Activated CD8-positive, alpha-beta memory T cell treated with anti-CD3 and anti-CD28 coated beads, Interleukin-2, amount 50 U/mL, for 48 hours (primary cell): ENCODE data around the gene VSIG2.

Source experiments
- DNase-seq: peaks from one replicate; pipeline ENCODE4 v3.0.0-alpha.2; 2020

Gene VSIG2

DNA sequence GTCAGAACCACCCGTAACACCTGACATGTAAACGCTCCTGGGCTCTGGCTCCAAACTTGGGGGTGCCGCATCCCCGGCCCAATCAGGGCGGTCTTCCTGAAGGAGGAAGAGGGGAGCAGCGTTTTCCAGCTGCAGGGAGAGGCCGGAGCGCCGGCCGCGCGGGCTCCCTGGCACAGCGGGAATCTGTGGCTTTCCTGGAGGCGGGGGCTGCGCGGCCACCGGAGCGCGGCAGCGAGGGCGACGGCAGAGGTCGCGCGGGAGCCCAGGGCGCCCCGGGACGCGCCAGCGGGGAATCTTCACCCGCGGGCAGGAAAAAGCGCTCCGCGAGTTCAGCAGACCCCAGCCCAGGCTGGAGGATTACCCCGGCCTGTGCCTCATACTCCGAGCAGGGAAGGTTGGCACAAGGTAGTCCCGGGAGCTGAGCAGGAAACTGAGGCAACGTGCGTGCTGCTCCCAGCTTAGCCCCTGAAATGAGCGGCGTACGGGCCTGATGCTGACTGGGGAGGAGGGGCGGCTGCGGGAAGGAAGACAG is 10.6 kb upstream of the VSIG2 start:
- no peak for DNase-seq

DNA sequence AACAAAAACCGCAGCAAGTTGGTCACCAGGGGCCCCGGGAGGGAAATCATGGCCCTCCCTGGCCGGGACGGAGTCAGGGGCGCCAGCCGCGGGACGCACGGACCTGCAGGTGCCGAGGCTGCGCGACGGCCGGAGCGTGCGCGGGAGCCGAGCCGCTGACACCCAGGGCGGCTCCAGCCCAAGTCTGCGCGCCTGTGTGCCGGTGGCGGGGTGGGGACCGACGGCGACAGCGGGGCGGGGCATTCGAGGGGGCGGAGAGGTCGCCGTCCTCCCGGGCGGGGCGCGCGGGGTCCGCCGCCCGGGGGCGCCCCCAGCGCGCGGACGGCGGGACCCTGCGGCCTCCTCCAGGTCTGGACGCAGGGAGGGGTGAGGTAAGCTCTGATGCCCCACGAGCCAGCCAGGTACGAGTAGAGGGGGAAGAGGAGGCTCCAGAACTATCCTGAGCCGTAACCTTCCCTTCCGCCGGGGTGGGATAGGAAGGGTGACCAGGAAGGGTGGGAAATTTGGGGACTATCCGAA is 10.1 kb upstream of the VSIG2 start, which contains the start of gene ESAM:
Gene ESAM, minus strand, starts transcription at position 186 of the 519 bp plus-strand sequence. Its CDS starts 136 bp downstream, at position 50.
- DNase-seq, result peak; percentile 83

DNA sequence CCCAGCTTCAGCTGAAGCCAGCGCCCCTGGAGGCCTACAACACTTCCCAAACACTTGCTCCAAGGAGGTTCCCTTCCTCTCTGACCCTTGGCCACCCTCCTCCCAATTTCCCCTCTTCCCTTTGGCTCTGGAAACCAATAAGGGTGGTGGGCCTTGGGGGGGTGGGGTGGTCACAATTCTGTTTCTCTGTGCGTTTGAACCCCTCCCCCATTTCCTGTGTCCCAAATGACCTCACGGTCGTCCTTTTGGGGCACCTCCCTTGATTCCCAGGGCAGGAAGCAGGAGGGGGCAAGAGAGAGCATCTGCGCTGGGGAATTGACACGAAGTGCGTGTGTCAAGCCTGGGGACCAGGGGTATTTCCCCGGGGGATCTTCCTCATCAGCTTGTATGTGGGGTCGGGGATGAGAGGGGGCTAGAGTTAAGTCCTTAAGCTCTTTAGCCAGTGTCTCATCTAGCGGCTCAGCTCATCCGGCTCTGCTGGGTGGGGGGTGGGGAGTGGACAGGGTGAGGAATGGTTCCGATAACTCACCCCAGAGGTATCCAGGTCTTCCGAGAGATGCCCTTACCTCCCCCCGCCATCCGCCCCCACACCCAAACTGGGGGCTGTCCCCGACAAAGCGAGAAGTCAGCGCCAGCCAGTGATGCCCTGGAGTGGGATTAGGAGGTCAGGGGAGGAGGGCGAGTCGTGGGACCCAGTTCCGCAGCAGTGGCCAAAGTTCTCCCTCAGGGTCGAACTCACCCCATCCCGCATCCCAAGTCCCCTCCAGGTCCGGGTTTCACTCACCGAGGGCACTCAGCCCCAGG is 9.4 kb upstream of the VSIG2 start:
- no peak for DNase-seq

DNA sequence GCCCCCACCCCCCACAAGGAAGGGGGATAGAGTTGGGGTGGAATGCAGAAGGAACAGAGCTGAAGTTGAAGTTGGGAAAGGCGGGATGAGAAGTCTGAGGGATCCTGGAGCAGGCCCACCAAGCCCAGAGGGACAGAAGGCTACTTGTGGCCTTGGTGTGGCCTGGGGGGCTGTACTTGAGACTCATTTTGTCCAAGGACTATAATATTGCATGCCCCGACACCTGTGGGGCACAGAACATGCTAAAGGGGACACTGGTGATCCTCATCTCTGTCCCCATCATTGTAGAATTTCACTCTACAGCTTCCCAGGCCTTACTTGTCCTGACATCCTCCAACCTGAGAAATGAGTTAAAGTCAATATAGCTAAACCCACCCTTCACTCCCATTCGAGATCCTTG is 8.8 kb upstream of the VSIG2 start:
- no peak for DNase-seq

DNA sequence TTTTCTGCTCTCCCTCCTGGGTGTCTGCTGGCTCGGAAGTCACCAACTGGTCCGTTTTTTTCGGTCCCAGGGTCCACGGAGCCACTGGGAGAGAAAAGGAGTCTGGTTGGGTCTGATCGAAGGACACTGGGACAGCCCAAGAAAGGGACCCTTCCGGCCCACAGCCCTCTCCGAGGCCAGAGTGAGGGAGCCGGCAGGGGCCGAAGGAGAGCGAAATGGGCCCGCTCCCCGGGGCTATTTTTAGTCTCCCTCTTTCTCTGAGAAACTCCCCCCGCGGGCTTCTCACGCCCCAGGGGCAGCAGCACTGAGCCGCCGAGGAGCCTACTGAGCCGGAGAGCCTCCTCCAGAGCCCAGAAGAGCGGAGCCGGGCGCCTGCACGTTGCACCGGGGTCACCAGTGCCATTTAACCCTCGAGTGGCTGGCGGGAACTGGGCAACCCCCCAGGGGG is 8.2 kb upstream of the VSIG2 start:
- DNase-seq, result no peak

DNA sequence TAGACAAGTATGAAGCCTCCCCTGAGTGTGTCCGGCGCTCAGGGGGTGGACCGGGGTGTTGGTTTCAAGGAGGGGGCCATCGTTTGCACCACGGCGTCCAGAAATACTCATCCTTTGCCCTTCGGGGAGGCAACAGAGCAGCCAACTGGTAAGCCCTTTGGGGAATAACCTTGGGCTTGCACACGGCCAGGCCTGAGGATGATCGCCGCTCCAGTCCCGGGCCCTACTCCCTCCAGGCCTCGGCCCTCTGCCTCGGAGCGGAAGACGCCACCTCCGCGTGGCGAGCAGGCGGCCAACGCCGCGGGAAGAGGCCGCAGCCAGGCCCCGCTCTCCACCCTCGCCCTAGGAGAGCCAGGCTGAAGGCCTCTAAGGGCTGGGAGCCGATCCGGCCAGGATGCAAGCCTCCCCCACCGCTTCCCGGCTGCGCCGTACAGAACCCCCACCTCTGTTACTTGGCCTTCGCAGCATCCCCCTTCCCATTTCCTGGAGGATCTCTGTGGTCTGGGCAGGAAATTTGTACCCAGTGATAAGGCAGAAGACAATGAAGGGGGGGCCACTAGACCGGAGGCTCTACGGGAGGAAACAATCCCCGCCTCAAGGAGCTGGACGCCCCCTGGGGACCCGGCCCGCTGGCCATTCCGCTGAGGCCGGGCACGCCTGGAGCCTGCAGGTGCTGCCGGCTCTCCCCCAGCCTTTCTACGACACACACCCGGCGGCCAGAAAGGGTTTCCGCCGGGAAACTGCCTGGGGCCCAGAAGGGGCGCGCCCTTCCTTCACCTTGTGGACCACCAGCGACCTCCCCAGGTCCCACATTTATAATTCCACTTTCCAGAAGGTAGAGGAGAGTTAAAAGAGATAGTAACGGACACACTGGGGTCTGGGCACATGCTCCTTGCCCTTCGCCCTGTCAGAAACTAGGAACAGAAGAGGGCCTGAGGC is 7.5 kb upstream of the VSIG2 start:
- DNase-seq, result no peak

DNA sequence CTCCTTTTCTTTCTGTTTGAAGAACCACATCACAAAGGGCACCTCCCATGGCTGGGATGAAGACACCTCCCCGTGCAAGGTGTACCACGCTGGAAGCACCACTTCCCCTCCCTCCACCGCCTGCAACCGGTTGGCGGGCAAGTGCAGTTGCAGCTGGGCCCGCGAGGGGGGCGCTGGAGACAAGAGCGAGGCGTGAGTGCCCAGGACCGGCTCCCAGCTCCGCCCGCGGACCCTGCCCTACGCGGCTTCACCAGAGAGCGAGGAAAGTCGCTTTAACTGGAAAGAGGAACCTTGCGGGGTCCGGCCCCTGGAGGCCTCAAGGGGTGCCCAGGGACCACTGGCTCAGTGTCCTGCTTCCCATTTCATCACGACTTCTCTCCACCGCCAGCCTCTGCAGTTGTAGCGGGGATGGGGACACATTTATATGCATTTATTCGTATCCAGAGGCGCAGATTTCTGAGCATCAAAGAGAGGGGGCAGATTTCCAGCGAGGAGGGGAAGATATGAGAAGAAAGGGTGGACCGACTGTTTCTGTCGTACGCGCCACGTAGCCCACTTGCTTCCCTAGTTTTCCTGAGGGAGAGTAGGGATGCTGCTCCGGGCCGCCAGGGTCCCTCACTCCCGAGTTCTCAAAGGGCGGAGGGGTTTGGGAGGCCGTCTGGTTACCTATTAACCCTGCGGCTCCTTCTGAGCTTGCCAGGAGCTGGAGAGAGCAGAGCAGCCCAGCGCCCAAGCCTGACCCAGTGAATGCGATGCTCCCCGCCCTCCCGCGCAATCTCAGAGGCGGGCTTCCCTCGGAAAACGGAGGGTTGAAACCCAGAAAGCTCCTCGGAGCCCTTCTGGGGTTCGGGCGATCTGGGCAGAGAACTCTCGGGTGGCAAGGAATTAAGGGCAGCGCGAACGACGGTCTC is 6.6 kb upstream of the VSIG2 start:
- peak; percentile 85 for DNase-seq

DNA sequence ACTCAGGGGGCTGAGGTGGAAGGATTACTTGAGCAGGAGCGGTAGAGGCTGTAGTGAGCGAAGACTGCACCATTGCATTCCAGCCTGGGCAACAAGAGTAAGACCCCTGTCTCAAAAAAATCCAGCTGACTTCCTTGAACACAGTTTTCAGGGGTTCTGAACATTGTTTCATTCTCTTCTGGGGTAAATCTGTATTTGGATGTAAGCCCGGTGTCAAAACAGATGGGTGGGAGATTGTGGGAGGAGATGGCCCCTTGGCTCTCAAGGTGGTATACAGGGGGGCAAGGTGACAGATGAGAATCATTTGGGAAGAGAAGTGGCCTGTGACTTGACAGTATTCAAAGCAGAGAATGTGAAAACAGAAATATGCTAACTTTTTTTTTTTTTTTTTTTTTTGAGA is 5.3 kb upstream of the VSIG2 start:
- no peak for DNase-seq

DNA sequence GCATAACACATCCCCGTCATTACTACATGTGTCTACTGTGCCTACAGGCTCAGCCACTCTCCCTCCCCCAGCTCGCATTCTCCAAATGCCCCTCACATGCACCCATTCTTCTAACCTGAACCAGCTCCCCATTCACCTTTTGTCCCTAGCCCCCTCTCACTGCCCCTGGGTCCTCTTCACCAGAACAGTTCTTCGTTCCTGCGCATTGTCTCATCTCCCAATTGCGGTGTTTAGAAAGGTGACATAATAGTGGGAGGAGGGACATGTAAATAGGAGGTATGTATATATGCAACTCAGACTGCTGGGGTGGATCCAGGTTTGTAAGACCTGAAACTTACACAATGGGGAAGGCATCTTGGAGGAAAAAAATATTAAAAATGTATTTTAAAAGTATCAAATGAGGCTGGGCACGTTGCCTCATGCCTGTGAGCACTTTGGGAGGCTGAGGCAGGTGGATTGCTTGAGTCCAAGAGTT is 4.7 kb upstream of the VSIG2 start:
- DNase-seq, result no peak

DNA sequence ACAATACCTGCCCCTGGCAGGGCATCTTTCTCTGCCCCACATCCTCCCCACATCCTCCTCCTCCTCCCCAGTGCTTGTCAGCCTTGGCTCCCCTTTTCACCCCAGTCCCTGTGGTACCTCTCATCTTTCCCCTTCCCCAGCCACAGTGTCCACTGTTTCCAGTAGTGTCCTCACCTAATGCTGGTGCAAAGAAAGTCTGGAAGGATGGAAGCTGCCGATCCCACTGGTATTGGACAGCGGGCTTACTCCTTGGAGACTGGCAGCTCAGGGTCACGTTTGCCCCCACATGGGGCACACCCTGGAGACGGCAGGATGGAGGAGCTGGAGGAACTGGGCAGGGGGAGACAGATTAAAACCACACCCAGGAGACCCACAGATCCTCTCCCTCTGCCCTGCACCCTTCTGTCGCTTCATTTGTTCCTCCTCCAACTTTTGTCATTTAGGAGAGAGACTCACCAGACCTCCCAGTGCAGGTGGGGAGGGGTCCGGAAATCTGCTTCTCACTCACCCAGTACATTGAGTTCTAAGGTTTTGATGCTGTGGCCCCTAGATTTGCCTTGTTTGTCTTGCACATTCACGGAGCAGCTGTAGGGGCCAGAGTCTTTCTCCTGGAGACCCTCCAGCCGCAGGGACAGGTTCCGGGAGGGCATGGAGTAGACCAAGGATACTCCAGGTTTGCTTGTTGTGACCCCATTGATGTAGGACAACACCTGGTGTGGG is 4.1 kb upstream of the VSIG2 start:
- no peak for DNase-seq

DNA sequence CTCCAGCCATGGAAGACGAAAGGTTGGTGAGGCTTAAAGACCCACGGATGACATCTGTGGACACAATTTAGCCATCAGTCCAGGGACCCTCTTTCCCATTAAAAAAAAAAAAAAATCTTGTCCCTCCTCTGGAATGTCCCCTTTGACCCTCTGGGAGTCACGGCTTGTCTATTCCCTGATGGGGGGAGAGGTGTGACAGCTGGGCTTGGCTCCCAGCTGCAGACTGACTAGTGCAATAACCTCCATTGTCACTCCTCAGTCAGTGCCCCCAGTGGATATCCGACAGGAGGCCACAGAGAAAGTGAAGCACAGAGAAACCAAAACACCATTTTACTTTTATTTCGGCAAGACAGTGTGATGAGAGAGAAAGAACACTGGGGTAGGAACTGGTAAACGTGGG is 2.7 kb upstream of the VSIG2 start:
- no peak for DNase-seq

DNA sequence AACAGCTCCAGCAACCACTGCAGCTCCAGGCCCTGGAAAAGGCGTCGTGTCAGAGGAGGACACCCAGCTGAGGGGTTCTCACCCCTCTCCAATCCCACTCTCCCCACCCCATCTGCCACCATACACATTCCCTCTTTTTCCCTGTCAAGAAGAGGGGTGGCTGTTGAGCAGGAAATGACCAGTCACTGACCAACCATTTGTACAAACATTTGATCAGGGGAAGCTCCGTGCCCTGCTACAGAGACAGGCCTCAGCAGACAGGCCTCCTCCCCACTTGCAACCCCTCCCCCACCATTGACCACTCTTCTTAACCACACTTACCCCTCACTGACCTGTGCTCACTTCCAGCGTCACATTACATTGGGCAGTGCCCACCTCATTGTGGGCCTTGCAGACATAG is 2.3 kb upstream of the VSIG2 start:
- no peak for DNase-seq

DNA sequence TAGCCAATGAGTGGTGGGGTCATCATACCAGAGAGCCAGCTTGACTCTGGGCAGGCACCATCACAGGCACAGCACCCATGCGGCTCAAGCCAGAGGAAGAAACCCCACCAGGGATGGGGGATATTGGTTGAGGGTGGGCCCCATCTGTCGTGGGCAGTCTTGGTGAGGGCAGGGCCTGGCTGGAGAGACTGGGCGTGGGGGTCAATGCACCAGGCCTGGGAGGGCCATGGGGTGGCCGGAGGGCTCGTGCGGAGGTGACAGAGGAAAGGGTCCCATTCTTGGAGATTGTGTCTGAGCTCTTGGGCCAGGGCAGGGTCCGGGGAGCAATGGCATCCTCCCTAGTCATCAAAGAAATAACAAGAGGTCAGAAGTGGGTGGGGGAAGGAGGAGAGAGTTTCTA is 1.6 kb upstream of the VSIG2 start:
- DNase-seq, result no peak

DNA sequence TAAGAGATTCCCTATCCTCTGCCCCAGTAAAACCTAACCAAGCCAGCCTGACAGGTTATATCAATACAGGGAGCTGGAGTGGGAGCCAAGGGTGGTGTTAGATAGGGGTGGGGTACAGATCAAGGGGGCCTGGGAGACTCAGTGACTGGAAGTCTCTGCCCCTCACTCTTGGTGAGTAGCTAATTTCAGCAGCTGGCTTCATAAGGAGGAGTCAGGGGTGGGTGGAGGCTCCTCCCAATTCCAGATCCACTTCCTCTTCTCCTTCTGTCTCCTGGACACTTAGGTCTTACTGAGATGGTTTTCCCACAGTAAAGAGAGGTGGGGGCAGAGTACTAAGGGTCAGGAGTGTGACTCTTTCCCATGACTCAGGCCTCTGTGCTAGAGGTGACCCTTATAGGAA is 1.1 kb upstream of the VSIG2 start:
- no peak for DNase-seq

DNA sequence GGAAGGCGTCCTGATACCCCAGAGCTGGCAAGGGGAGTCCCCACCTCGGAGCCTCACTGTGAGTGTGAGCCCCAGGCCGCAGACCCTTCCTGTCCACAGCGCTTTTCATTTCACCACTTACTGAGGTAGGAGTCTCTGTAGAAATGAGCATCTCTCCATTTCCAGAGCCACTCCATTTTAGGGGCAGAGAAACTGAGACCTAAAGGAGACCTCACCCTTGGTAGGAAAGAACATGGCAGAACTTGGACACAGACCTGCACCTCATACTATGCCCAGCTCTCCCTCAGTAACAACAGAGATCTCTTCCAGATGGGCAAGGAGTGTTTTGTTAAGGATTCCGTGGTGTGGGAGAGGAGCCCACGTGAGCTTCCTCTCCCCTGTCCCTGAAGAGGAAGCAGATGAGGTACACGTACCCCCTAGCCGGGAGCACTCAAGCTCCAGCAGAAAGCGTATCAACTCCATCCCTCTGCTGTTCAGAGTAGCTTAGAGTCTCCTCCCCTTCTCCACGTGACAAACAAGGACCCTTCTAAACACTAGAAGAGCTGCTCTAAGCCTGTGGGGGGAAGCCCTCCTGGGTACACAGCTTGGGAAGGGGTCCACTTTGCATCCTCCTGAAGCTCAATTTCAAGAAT is 532 bp upstream of the VSIG2 start:
- no peak for DNase-seq

DNA sequence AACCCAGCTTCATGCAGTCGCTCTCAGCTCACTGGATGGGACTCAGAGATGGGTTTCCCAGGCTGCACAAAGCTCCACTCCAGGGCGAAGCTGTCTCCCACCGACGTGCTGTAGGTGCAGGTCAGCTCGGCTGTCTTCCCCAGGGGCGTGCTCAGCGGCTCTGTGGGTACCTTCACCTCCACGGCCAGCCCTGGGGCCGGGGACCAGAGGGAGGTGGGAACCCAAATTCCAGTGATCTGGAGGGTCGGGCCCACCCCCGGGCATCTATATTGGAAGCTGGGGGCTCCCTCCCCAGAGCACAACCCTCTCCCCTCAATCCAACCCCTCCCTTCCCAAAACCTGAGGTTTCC is 689 bp downstream of the VSIG2 start:
- DNase-seq, result no peak

DNA sequence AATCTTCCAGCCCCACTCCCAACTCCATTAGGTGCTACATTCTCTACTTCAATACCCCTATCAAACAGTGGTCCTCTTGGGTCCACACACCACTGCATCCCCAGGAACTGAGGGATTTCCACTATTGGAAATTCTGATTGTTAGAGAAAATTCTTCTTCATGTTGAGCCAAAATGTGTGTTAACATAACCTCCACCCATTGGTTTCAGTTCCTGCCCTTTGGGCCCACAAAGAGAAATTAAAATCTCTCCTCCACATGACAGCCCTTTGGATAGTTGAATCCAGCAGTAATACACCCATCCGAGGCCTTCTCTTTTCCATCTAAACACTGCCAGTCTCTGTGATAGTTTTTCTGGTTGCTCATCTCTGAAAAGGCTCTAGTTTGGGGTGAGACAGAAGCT is 2.1 kb downstream of the VSIG2 start:
- DNase-seq, result no peak

DNA sequence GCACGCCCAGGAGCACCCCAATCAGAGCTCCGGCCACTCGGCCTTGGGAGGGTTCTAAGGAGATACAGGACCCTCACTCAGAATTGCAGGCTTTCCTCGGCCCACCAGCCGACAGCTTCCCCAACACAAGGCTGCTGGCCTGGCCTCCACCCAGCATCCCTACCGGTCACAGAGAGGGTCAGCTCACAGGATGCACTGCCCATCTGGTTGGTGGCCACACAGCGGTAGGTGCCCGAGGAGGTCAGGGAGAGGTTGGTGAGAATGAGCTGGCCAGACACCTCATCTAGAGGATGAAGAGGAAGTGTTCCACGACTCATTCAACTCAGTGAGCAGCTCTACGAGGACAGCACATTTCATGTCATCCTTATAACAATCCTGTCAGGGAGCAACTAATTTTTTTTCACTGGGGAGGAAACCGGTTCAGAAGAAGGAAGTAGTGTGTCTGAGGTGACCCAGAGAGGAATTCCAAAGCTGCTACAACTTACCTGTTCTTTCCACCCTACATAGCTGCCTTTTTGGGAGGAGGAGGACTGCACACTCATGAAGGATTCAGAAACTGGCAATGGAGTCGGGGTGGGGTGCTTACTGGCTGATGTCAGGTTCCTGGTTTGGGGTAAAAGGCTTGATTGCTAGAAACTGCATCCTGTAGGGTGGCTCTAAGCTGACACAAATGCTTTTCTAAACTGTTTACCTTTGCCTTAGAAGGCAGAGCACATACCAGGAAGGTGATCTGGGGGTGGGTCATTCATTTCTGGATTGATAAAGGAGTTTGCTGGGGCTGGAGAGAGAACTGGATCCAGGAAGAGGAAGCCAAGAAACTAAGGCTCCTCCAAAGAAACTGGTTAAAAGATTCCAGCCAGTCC is 3.3 kb downstream of the VSIG2 start:
- DNase-seq, result no peak

DNA sequence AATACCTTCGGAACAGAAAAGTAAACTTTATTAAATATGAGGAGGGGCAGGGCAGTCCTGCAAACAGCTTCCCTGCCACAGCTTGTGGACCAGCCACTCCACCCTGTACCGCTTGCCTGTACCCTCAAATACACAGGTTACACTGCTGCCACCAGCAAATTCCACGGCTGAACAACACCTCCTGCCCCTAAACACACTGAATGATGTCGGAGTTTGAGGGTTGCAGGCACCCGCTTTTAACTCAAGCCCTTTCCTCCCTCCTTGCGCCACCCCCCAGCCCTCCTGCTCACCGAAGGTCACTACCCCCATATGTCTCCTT is 4.0 kb downstream of the VSIG2 start:
- DNase-seq, result no peak

DNA sequence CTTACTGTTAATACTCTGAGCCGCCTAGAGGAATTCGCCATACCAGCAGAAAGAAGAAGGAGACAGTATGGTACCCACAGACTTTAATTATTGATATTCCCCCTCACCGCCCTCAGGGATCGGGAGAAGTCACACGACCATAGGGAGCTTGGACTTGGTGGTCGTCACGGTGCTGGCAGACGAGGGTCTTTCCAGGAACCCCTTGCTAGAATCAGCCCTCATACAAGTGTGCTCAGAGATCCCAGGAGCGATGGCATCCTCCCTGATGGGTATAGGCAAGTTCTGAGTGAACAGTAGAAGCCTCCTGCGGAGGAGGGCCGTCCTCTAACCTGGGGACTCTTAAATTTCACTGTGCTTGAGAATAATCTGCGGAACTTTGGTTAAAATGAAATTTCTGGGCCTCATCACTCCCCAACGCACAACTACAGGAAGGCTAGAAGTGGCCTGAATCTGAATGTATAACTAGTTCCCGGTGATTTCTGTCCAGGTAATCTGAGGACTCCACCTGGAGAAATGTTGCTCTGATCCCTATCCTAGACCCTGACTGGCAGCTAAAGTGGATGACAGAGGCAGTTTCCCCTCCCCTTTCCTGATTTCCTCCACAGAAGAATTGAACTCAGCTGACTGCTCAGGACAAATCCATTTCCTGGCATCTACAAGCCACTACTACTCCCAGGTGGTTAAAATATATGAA is 4.5 kb downstream of the VSIG2 start:
- DNase-seq, result no peak
